Skin of body (tissue), 2 donors: ENCODE measurements around the gene CMKLR1. TPM values are rescaled to one million over a fixed set of nuclear protein-coding genes. Genes with fewer than 3 reads are reported as not detected.
A peak's percentile ranks its signal among the peaks of the same experiment; 100 is the strongest.

Experiments
- DNase-seq: peaks from one replicate; lab custom pipeline; 2025; lab: John Stamatoyannopoulos, UW
- total RNA-seq: library from RNA; depleted of rRNA; stranded (reverse); fragments of >200 nt; gene quantifications from one replicate; pipeline ENCODE4 v1.2.3, GENCODE V29; 2014

CMKLR1 gene
- total RNA-seq, 1 donor from 2014 or later = 10.0 TPM

DNA sequence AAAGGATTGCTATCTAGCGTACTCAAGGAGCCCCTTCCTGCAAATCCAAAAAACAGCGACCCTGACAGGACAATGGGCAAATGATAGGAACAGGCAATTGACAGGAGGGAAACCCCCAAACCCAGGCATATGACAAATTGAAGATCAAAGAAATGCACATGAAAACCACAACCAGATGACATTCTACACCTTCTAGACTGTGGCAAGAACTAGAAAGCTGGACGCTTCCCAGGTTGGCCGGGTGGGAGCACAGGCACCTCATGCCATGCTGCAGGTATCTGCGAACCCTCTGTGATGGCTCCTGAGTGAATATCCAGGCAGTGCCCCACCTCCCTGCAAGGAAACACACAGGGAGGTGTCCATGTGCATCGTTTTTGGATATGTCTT, 37.1 kb downstream of the CMKLR1 start:
- no peak for DNase-seq

DNA sequence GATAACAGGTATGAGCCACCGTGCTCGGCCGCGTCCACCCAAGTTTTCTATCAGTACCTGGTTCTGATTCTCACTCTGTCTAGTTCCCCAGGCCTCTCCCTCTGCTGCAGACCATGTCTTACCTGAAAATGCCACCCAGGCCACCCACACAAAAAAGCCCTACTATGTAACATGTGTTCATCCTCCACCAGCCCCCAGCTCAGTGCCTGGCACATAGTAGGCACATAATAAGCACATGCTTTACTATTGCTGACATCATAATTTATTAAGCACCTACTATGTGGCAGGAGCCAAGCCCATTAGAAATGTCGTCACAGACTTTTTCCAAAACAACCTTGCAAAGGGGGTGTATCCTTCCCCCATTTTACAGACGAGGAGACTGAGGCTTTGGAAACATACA, 37.8 kb downstream of the CMKLR1 start:
- DNase-seq = no peak

- no peak for DNase-seq
Measured at GRCh38 chr12:108299980-108300696, 39.0 kb downstream of the CMKLR1 start.

- DNase-seq = no peak
Measured at GRCh38 chr12:108299516-108299915, 39.6 kb downstream of the CMKLR1 start.

- no peak for DNase-seq
Measured at GRCh38 chr12:108298761-108299275, 40.3 kb downstream of the CMKLR1 start.

- no peak for DNase-seq
Measured at GRCh38 chr12:108297895-108298760, 41.0 kb downstream of the CMKLR1 start.

GRCh38 chr12:108297424-108297823, 41.7 kb downstream of the CMKLR1 start:
- DNase-seq = no peak

- DNase-seq = no peak
Measured at GRCh38 chr12:108296945-108297344, 42.2 kb downstream of the CMKLR1 start.

- DNase-seq = no peak
Measured at GRCh38 chr12:108295641-108296040, 43.5 kb downstream of the CMKLR1 start.

- peak; percentile 81 for DNase-seq
Measured at GRCh38 chr12:108289350-108290161, 49.6 kb downstream of the CMKLR1 start.

GRCh38 chr12:108287227-108287626, 51.9 kb downstream of the CMKLR1 start:
- DNase-seq = no peak

GRCh38 chr12:108285016-108285415, 54.1 kb downstream of the CMKLR1 start:
- no peak for DNase-seq

DNA sequence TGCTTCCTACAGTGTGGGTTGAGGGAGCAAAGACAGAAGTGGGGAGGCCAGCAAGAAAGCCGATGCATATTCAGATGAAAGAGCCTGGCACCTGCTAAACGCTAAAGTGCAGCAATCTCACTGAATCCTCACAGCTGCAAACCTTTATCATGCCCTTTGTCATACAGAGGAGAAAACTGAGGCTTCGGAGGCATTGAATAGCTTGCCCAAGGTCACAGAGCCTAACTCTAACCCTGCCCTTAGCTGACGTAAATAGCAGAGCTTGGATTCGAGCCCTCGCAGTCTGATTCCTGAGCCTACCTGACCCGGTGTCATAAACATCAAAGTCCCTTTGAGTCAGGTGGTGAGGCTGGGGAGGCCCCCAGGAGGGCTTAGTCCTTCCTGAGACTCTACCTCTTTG, 54.9 kb downstream of the CMKLR1 start:
- no peak for DNase-seq

DNA sequence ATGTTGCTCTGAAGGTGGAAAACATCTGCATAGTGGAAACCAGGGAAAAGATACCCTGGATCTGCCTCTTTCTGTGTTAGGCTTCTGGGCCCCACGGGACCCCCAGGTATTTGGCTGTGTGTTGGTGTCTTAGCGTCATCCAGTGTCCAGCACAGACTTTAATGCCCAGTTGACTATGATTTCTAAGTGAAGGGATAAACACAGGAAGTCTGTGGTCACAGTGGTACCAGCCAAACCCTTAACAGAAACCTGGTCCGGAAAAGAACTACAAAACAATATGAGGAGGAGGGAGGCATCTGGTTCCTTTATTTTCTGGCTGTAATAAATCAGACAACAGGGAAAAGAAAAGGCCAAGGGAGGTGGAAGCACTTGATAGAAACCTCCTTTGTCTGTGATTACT, 56.4 kb downstream of the CMKLR1 start:
- no peak for DNase-seq

- no peak for DNase-seq
Measured at GRCh38 chr12:108282160-108282559, 57.0 kb downstream of the CMKLR1 start.

GRCh38 chr12:108277613-108278012, 61.5 kb downstream of the CMKLR1 start:
- no peak for DNase-seq

GRCh38 chr12:108273217-108273616, 65.9 kb downstream of the CMKLR1 start:
- DNase-seq = no peak

DNA sequence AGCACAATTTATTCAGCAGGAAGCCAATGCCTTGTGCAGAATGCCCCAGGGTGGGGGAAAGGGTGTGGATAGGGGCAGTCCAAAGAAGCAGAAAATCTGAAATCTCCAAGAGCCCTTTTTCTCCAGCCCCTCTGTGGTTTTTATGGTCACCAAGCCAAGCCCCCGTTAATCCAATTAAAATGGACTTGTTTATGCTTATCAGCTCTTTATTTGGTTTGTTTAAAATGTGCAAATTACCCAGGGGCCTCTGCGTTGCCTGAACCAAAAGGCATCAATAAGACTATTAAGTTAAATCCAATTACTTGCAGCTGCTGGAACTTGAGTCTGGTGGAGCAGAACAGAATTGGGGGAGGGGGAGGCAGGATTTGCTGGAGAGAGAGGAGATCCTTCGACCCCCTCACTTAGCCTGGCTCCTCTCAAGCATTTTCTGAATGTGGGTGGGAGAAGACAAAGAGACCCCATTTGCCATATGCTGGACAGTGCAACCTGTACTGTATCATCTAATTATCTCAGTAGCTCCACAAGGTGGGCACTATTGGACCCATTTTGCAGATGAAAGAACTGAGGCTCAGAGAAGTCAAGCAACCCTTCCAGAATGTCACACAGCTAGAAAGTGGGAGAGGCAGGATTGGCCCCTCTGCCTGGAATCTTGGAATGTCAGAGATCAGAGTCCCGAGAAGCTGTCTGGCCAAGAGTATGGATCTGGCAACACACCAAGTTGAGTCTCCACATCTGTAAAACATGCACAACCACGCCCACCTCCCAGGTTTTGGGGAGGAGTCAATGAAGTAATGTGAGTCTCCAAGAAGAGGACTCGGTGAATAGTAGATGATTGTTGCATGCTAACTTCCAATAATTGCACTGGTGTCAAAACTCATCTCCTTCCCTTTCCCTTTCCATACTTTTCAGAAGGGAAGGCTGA, 66.9 kb downstream of the CMKLR1 start:
- DNase-seq = no peak

GRCh38 chr12:108270849-108271143, 68.3 kb downstream of the CMKLR1 start:
- no peak for DNase-seq

DNA sequence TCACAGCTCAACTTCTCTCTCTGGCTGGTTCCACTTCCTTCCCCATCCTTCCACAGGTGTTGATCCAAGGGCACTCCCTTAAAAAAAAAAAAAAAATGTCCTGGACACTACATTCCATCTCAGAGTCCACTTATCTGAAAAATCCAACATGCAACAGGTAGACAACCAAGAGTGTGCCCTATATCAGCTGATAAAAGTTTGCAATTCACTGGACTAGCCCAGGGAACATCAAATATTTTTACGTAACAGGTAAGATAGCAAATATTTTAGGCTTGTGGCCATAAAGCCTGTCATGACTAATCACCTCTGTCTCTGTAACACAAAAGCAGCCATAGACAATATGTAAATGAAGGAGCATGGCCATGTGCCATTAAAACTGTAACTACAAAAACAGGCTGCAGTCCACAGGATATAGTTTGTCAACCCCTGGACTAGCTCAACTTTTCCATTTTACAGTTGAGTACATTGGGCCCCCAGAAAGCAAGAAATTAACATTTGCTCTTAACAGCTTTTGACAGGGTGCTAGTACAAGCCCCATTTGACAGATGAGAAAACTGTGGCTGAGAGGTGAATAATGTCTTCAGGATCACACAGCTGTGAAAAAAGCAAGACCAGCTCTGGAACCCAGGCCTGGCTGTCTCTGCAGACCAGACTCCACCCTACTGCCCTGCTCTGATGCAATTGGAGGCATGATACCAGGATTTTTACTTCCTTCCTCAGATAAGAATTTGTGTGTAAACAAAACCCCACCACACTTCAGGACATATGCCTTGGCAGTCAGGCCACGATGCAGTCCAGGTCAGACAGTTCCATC, 68.9 kb downstream of the CMKLR1 start:
- no peak for DNase-seq
